Neural cell (in vitro differentiated cells): ENCODE measurements around the gene LUZP1. TPM values are rescaled to one million over a fixed set of nuclear protein-coding genes. Genes with fewer than 3 reads are reported as not detected.

Experiments used
- H2AFZ ChIP-seq: fragments of 200-600, 300-800 bp; sonication (generic), shearing (Covaris generic); 2 replicates; pipeline ENCODE4 v1.6.0; 2014; ENCODE audit warnings: low read depth, mild to moderate bottlenecking, antibody characterized with exemption, low read length, moderate library complexity
- H3F3A ChIP-seq: fragments of 200-600 bp; shearing (Covaris generic); 2 replicates; pipeline ENCODE4 v1.6.1; 2016; ENCODE audit warnings: mild to moderate bottlenecking, moderate library complexity, mixed read lengths, antibody characterized with exemption, low read length; ENCODE audit not compliant: insufficient read depth, poor library complexity, severe bottlenecking
- H3K27ac ChIP-seq: fragments of 200-600, 300-800 bp; sonication (generic), shearing (Covaris generic); 2 replicates; pipeline ENCODE4 v1.5.1; 2014; ENCODE audit warnings: mild to moderate bottlenecking, low read length, moderate library complexity
- H3K27me3 ChIP-seq: fragments of 300-800, 200-600 bp; sonication (generic), shearing (Covaris generic); 2 replicates; pipeline ENCODE4 v1.6.0; 2014; ENCODE audit warnings: mild to moderate bottlenecking, low read depth, low read length, moderate library complexity; ENCODE audit not compliant: insufficient read depth
- H3K36me3 ChIP-seq: fragments of 300-800, 200-600 bp; sonication (generic), shearing (Covaris generic); 2 replicates; pipeline ENCODE4 v1.5.1; 2014; ENCODE audit warnings: mild to moderate bottlenecking, antibody characterized with exemption, low read length, moderate library complexity; ENCODE audit not compliant: insufficient read depth
- H3K4me2 ChIP-seq: fragments of 300-800, 200-600 bp; sonication (generic), shearing (Covaris generic); 2 replicates; pipeline ENCODE4 v1.6.0; 2014; ENCODE audit warnings: mild to moderate bottlenecking, low read length
- H3K4me3 ChIP-seq: fragments of 300-800, 200-600 bp; sonication (generic), shearing (Covaris generic); 2 replicates; pipeline ENCODE4 v1.5.1; 2014; ENCODE audit warnings: mild to moderate bottlenecking, low read length, moderate library complexity
- H3K79me2 ChIP-seq: fragments of 200-600 bp; shearing (Covaris generic); replicated peaks from 2 replicates; pipeline ENCODE4 v1.6.0; 2014; ENCODE audit warnings: mild to moderate bottlenecking, low read length, moderate library complexity; ENCODE audit not compliant: insufficient read depth
- H3K9ac ChIP-seq: fragments of 300-800, 200-600 bp; sonication (generic), shearing (Covaris generic); 2 replicates; pipeline ENCODE4 v1.6.1; 2016; ENCODE audit warnings: mild to moderate bottlenecking, low read length, mixed read lengths
- H3K9me2 ChIP-seq: fragments of 200-600 bp; shearing (Covaris generic); 2 replicates; pipeline ENCODE4 v1.6.1; 2016; ENCODE audit warnings: mild to moderate bottlenecking, low read length, mixed read lengths; ENCODE audit not compliant: insufficient read depth
- H3K9me3 ChIP-seq: fragments of 200-600, 300-800 bp; sonication (generic), shearing (Covaris generic); 2 replicates; pipeline ENCODE4 v1.6.1; 2016; ENCODE audit warnings: mild to moderate bottlenecking, mixed run types, low read length, moderate library complexity, mixed read lengths
- H4K20me1 ChIP-seq: fragments of 200-600 bp; shearing (Covaris generic); 2 replicates; pipeline ENCODE4 v1.6.1; 2016; ENCODE audit warnings: mild to moderate bottlenecking, mixed run types; ENCODE audit not compliant: insufficient read depth
- CTCF ChIP-seq: fragments of 450-650 bp; IDR thresholded peaks from 2 replicates; pipeline ENCODE4 v1.5.1; 2014; ENCODE audit warnings: antibody characterized with exemption, mild to moderate bottlenecking, moderate library complexity; ENCODE audit not compliant: poor library complexity, severe bottlenecking
- EP300 ChIP-seq: fragments of 450-650 bp; conservative IDR thresholded peaks from 2 replicates; pipeline ENCODE4 v1.6.1; 2014; ENCODE audit warnings: antibody characterized with exemption, mild to moderate bottlenecking, moderate library complexity; ENCODE audit not compliant: poor library complexity, severe bottlenecking
- EZH2 ChIP-seq: fragments of 200-600, 300-800 bp; shearing (Covaris generic), sonication (generic); IDR thresholded peaks from 2 replicates; pipeline ENCODE4 v1.6.1; 2014; ENCODE audit warnings: antibody characterized with exemption, low read length, borderline replicate concordance, mild to moderate bottlenecking; ENCODE audit not compliant: insufficient read depth, poor library complexity, severe bottlenecking
- MXI1 ChIP-seq: fragments of 450-650 bp; conservative IDR thresholded peaks from 2 replicates; pipeline ENCODE4 v1.6.1; 2014; ENCODE audit warnings: antibody characterized with exemption, mild to moderate bottlenecking; ENCODE audit not compliant: poor library complexity, severe bottlenecking
- POLR2AphosphoS5 ChIP-seq: IDR thresholded peaks from 2 replicates; pipeline ENCODE4 v1.6.1; 2012
- RAD21 ChIP-seq: fragments of 450-650 bp; conservative IDR thresholded peaks from 2 replicates; pipeline ENCODE4 v1.6.1; 2014; ENCODE audit warnings: antibody characterized with exemption, mild to moderate bottlenecking, moderate library complexity
- SMC3 ChIP-seq: fragments of 450-650 bp; conservative IDR thresholded peaks from 2 replicates; pipeline ENCODE4 v1.6.1; 2014; ENCODE audit warnings: antibody characterized with exemption, mild to moderate bottlenecking, moderate library complexity; ENCODE audit not compliant: poor library complexity
- TAF1 ChIP-seq: IDR thresholded peaks from 2 replicates; pipeline ENCODE4 v1.6.1; 2012; ENCODE audit warnings: low read depth
- polyA plus RNA-seq: library from polyadenylated mRNA; depleted of rRNA; stranded (reverse); fragments of >200 nt; gene quantifications from 2 replicates; pipeline ENCODE4 v1.2.3, GENCODE V29; 2014
- TF ChIP-seq, protein P1 (sequence below): IDR thresholded peaks from 2 replicates; pipeline ENCODE4 v1.6.1; 2012; ENCODE audit warnings: borderline replicate concordance

Gene LUZP1
- polyA plus RNA-seq, 1 donor from 2014 or later = 2.3 TPM

GRCh38 chr1:23214640-23215039, 46.0 kb upstream of the LUZP1 start:
- Histone ChIP-seq H3K27ac (no peak overlapping the region), H3K79me2 (no peaks in the 10 kb centered on the region), H3F3A (no peaks in the 10 kb centered on the region), H3K4me2 (no peak overlapping the region), H4K20me1 (no peaks in the 10 kb centered on the region), H3K9me3 (no peaks in the 10 kb centered on the region), H3K36me3 (no peaks in the 10 kb centered on the region), H3K4me3 (no peak overlapping the region), H3K9me2 (no peaks in the 10 kb centered on the region), H2AFZ (no peak overlapping the region), H3K27me3 (peaks cover 35% of the 10 kb centered on the region), H3K9ac (no peak overlapping the region)
- TF ChIP-seq SMC3 (no peak), CTCF (no peak), EZH2 (no peak), EP300 (no peak), TAF1 (no peak), MXI1 (no peak), RAD21 (no peak)
- TF ChIP-seq, protein P1, sequence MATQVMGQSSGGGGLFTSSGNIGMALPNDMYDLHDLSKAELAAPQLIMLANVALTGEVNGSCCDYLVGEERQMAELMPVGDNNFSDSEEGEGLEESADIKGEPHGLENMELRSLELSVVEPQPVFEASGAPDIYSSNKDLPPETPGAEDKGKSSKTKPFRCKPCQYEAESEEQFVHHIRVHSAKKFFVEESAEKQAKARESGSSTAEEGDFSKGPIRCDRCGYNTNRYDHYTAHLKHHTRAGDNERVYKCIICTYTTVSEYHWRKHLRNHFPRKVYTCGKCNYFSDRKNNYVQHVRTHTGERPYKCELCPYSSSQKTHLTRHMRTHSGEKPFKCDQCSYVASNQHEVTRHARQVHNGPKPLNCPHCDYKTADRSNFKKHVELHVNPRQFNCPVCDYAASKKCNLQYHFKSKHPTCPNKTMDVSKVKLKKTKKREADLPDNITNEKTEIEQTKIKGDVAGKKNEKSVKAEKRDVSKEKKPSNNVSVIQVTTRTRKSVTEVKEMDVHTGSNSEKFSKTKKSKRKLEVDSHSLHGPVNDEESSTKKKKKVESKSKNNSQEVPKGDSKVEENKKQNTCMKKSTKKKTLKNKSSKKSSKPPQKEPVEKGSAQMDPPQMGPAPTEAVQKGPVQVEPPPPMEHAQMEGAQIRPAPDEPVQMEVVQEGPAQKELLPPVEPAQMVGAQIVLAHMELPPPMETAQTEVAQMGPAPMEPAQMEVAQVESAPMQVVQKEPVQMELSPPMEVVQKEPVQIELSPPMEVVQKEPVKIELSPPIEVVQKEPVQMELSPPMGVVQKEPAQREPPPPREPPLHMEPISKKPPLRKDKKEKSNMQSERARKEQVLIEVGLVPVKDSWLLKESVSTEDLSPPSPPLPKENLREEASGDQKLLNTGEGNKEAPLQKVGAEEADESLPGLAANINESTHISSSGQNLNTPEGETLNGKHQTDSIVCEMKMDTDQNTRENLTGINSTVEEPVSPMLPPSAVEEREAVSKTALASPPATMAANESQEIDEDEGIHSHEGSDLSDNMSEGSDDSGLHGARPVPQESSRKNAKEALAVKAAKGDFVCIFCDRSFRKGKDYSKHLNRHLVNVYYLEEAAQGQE = no peak

DNA sequence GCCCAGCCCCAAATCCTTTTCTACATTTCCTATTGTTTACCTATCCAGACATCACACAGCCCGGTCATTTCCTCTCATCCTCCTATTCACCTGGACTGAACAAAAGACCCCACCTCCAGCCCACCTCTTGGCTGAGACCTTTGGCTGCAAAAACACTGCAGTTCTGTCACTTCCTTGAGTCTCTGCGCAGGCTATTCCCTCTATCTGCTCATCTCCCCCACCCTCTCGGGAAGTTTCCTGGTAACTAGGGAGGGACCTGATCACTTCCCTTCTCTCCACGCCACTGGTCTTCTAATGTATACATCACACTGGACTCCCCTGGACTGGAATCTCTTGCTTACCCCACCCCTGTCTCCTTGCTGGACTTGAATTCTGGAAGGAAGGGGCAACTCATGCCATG, 43.3 kb upstream of the LUZP1 start:
- Histone ChIP-seq H3F3A (no peaks in the 10 kb centered on the region), H4K20me1 (no peaks in the 10 kb centered on the region), H3K36me3 (no peaks in the 10 kb centered on the region), H3K9me2 (no peaks in the 10 kb centered on the region), H3K9me3 (no peaks in the 10 kb centered on the region), H3K9ac (no peak overlapping the region), H2AFZ (no peak overlapping the region), H3K27me3 (peaks cover 17% of the 10 kb centered on the region), H3K4me3 (no peak overlapping the region), H3K4me2 (no peak overlapping the region), H3K79me2 (no peaks in the 10 kb centered on the region), H3K27ac (no peak overlapping the region)
- no peak for TF ChIP-seq TAF1
- no peak for TF ChIP-seq CTCF
- no peak for TF ChIP-seq RAD21
- no peak for TF ChIP-seq EP300
- no peak for TF ChIP-seq POLR2AphosphoS5
- TF ChIP-seq EZH2 = no peak
- no peak for TF ChIP-seq MXI1
- no peak for TF ChIP-seq SMC3
- TF ChIP-seq, protein P1 = no peak
